Mesendoderm (in vitro differentiated cells): ENCODE measurements around the gene IPCEF1.
"Not testable (repeated sequence)": the region's sequence is repeated elsewhere in the genome, so short reads cannot be mapped to it uniquely, and the experiment has no call there.

ENCODE experiments used
- DNase-seq: peaks from one replicate; pipeline ENCODE4 v3.0.0; 2013
- H2AK5ac ChIP-seq: 2 replicates; pipeline ENCODE4 v1.6.1; 2013; ENCODE audit warnings: low read length, inconsistent platforms
- H2BK120ac ChIP-seq: 2 replicates; pipeline ENCODE4 v1.6.1; 2013; ENCODE audit warnings: low read depth, mild to moderate bottlenecking, low read length, moderate library complexity, mixed read lengths
- H2BK15ac ChIP-seq: replicated peaks from 2 replicates; pipeline ENCODE4 v1.6.1; 2013; ENCODE audit warnings: low read depth, mild to moderate bottlenecking, moderate library complexity
- H2BK5ac ChIP-seq: 2 replicates; pipeline ENCODE4 v1.6.1; 2013; ENCODE audit warnings: low read length, inconsistent platforms
- H3K18ac ChIP-seq: 2 replicates; pipeline ENCODE4 v1.6.1; 2013; ENCODE audit warnings: mild to moderate bottlenecking, low read length, mixed read lengths
- H3K23ac ChIP-seq: one replicate; pipeline ENCODE4 v1.6.1; 2013; ENCODE audit warnings: low read length
- H3K27ac ChIP-seq: 2 replicates; pipeline ENCODE4 v1.5.1; 2013; ENCODE audit warnings: low read depth, mild to moderate bottlenecking, inconsistent platforms, low read length, moderate library complexity
- H3K27me3 ChIP-seq: 2 replicates; pipeline ENCODE4 v1.6.1; 2013; ENCODE audit warnings: low read length, control low read depth, mild to moderate bottlenecking, inconsistent platforms; ENCODE audit not compliant: insufficient read depth, poor library complexity
- H3K36me3 ChIP-seq: 2 replicates; pipeline ENCODE4 v1.6.1; 2013; ENCODE audit warnings: low read length, inconsistent platforms; ENCODE audit not compliant: control insufficient read depth, insufficient read depth
- H3K4ac ChIP-seq: one replicate; pipeline ENCODE4 v1.6.1; 2013; ENCODE audit warnings: low read depth, mild to moderate bottlenecking, low read length, moderate library complexity
- H3K4me1 ChIP-seq: 2 replicates; pipeline ENCODE4 v1.6.1; 2013; ENCODE audit warnings: low read depth, low read length, inconsistent platforms; ENCODE audit not compliant: control insufficient read depth
- H3K4me2 ChIP-seq: 2 replicates; pipeline ENCODE4 v1.6.1; 2013; ENCODE audit warnings: low read length
- H3K4me3 ChIP-seq: 2 replicates; pipeline ENCODE4 v1.5.1; 2013; ENCODE audit warnings: mild to moderate bottlenecking, low read length
- H3K56ac ChIP-seq: one replicate; pipeline ENCODE4 v1.6.1; 2013; ENCODE audit warnings: low read length
- H3K79me1 ChIP-seq: 2 replicates; pipeline ENCODE4 v1.6.1; 2013; ENCODE audit warnings: low read length, inconsistent platforms
- H3K79me2 ChIP-seq: 2 replicates; pipeline ENCODE4 v1.6.1; 2013; ENCODE audit warnings: mild to moderate bottlenecking, low read length; ENCODE audit not compliant: control insufficient read depth, insufficient read depth
- H3K9ac ChIP-seq: 2 replicates; pipeline ENCODE4 v1.6.1; 2013; ENCODE audit warnings: low read length, inconsistent platforms
- H4K5ac ChIP-seq: one replicate; pipeline ENCODE4 v1.6.1; 2013; ENCODE audit warnings: low read length
- H4K8ac ChIP-seq: one replicate; pipeline ENCODE4 v1.6.1; 2013; ENCODE audit warnings: low read depth, mild to moderate bottlenecking, control low read depth, low read length, moderate library complexity
- WGBS: extraction: QIAGEN DNeasy Blood & Tissue Kit; methylation state at CpG from one replicate; pipeline ENCODE4 v1.1.7; 2013; ENCODE audit warnings: low lambda C conversion rate, missing lambda C conversion rate; ENCODE audit not compliant: insufficient coverage; ENCODE audit errors: extremely low coverage; 5-methylcytosine and 5-hydroxymethylcytosine counted together

The IPCEF1 gene

DNA sequence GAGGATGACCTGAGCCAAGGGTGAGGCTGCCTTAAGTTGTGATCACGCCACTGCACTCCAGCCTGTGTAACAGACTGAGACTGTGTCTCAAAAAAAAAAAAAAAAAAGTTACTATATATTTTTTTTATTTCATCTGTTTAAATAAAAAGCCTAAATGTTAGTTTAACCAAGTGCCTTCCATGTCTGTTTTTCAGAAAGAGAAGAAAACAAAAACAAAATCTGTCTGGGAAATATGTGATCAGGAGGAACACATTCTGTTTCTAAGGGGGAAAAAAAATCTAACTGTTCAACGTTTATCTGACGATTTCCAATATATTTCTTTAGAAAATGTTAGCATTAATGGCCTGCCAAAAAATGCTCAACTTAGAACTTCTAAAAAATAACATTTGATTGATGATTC is 147.0 kb downstream of the IPCEF1 start:
- no CpG with 5 or more reads among the region's 3 CpGs for WGBS
- Histone ChIP-seq H3K18ac (no peak overlapping the region), H4K5ac (no peak overlapping the region), H3K79me2 (no peaks in the 10 kb centered on the region), H3K79me1 (no peaks in the 10 kb centered on the region), H2BK120ac (no peak overlapping the region), H3K4me2 (no peak overlapping the region), H3K27ac (no peak overlapping the region), H3K27me3 (no peaks in the 10 kb centered on the region), H3K36me3 (no peaks in the 10 kb centered on the region), H3K56ac (no peak overlapping the region), H3K4ac (no peak overlapping the region), H3K23ac (no peak overlapping the region), H2AK5ac (no peak overlapping the region), H4K8ac (no peak overlapping the region), H2BK15ac (no peak overlapping the region), H2BK5ac (no peak overlapping the region), H3K4me1 (no peaks in the 10 kb centered on the region), H3K4me3 (no peak overlapping the region), H3K9ac (no peak overlapping the region)
- DNase-seq, result no peak

DNA sequence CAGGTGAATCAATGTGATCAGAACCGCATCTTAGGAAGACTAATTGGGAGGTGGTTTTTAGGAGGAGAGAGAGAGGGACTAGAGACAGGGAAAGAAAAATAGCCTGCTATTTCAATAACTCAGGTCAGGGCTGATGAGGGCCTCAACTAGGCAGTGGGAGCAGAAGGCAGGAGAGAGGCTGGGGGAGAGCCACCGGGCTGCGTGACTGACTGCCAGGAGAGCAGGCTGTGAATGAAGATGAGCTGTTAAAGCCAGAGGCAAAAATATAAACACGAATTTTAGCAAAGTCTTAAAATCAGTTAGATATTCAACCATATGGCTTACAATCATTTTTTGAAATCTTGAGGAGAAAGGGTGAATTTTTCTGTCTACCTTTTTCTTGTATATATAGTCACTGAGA is 149.6 kb downstream of the IPCEF1 start:
- WGBS, result no CpG with 5 or more reads among the region's 4 CpGs
- Histone ChIP-seq H3K18ac (no peak overlapping the region), H3K23ac (no peak overlapping the region), H4K8ac (no peak overlapping the region), H2BK15ac (no peak overlapping the region), H3K4me1 (no peaks in the 10 kb centered on the region), H3K56ac (no peak overlapping the region), H3K9ac (no peak overlapping the region), H3K27me3 (no peaks in the 10 kb centered on the region), H4K5ac (no peak overlapping the region), H2BK120ac (no peak overlapping the region), H3K4ac (no peak overlapping the region), H3K4me2 (no peak overlapping the region), H2AK5ac (no peak overlapping the region), H3K79me1 (no peaks in the 10 kb centered on the region), H3K36me3 (no peaks in the 10 kb centered on the region), H3K27ac (no peak overlapping the region), H3K79me2 (no peaks in the 10 kb centered on the region), H2BK5ac (no peak overlapping the region), H3K4me3 (no peak overlapping the region)
- no peak for DNase-seq

DNA sequence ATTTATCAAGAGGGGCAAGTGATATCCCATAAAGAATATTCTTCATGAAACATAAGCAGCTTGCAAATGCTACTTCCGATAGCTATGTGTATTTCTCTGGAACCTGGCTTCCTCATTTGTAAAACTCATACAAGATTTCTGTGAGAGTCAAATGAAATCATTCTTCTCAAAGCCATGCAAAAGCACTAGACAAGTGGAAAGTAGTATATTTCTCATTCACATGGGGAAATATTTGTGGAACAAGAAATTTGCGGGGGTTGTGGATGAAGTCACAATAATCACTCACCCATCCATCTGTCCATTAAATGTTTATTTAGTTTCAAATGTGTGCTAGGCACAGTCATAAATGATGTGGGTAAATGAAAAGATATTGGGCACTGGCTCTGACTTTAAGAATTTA is 150.5 kb downstream of the IPCEF1 start:
- Histone ChIP-seq H3K79me1 (no peaks in the 10 kb centered on the region), H3K23ac (no peak overlapping the region), H3K4me2 (no peak overlapping the region), H3K9ac (no peak overlapping the region), H2BK120ac (no peak overlapping the region), H2AK5ac (no peak overlapping the region), H3K56ac (no peak overlapping the region), H3K4me1 (no peaks in the 10 kb centered on the region), H3K27ac (no peak overlapping the region), H2BK15ac (no peak overlapping the region), H3K4ac (no peak overlapping the region), H4K8ac (no peak overlapping the region), H2BK5ac (no peak overlapping the region), H3K79me2 (no peaks in the 10 kb centered on the region), H3K27me3 (no peaks in the 10 kb centered on the region), H4K5ac (no peak overlapping the region), H3K18ac (no peak overlapping the region), H3K4me3 (no peak overlapping the region), H3K36me3 (no peaks in the 10 kb centered on the region)
- no peak for DNase-seq
- no CpG with 5 or more reads among the region's 2 CpGs for WGBS

DNA sequence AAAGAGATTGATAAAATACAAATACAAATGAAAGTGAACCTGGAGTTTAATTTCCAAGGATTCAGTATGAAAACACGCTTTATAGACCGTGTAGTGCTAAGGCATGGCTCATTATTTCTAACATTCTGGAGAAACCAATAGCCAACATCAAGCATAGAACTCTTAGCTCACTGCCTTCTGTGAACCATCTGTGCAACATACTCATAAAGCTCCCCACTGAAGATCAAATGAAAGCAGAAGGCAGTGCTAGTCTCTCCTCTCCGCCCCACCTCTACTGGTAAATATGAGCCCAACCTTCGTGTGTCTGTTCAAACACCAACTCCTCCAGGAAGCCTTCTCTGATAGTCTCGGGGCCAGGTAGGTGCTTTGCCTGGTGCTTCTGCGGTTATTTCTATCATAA is 153.6 kb downstream of the IPCEF1 start:
- Histone ChIP-seq H3K9ac (no peak overlapping the region), H3K36me3 (no peaks in the 10 kb centered on the region), H3K56ac (no peak overlapping the region), H3K27me3 (no peaks in the 10 kb centered on the region), H3K4me2 (no peak overlapping the region), H3K18ac (no peak overlapping the region), H2AK5ac (no peak overlapping the region), H3K23ac (no peak overlapping the region), H2BK120ac (no peak overlapping the region), H2BK5ac (no peak overlapping the region), H4K8ac (no peak overlapping the region), H3K4ac (no peak overlapping the region), H3K79me2 (no peaks in the 10 kb centered on the region), H3K27ac (no peak overlapping the region), H3K79me1 (no peaks in the 10 kb centered on the region), H3K4me3 (no peak overlapping the region), H4K5ac (no peak overlapping the region), H2BK15ac (no peak overlapping the region), H3K4me1 (no peaks in the 10 kb centered on the region)
- no peak for DNase-seq
- WGBS, result no CpG with 5 or more reads among the region's 6 CpGs

DNA sequence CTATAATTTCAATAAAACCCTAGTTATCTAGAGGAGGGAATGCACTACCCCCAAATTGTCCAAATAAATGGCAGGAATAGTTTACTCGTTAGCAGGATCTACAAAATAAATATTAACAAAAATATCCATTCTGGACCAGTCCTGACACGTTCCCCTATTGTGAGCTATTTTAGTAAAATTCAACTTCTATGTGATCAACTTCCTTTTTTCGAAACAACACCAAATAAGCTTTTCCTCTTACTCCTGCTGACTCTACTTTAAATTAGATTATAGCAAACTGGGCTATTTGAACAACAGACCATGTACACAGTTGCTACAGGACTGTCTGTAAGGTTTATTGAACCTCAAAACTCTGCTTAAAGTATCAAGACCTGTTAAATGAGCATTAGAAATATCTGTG is 154.3 kb downstream of the IPCEF1 start:
- Histone ChIP-seq H3K79me2 (no peaks in the 10 kb centered on the region), H2BK5ac (no peak overlapping the region), H3K36me3 (no peaks in the 10 kb centered on the region), H3K18ac (no peak overlapping the region), H3K56ac (no peak overlapping the region), H2AK5ac (no peak overlapping the region), H3K27ac (no peak overlapping the region), H3K4me2 (no peak overlapping the region), H3K9ac (no peak overlapping the region), H4K8ac (no peak overlapping the region), H2BK120ac (no peak overlapping the region), H3K23ac (no peak overlapping the region), H3K79me1 (no peaks in the 10 kb centered on the region), H2BK15ac (no peak overlapping the region), H3K4ac (no peak overlapping the region), H3K4me1 (no peaks in the 10 kb centered on the region), H3K4me3 (no peak overlapping the region), H4K5ac (no peak overlapping the region), H3K27me3 (no peaks in the 10 kb centered on the region)
- no peak for DNase-seq
- WGBS, result no CpG with 5 or more reads among the region's 3 CpGs

- H3K4me1 ChIP-seq, H2AK5ac ChIP-seq, H3K36me3 ChIP-seq, H3K4ac ChIP-seq, H3K23ac ChIP-seq, H4K5ac ChIP-seq, H2BK15ac ChIP-seq, H4K8ac ChIP-seq, H3K18ac ChIP-seq, H3K27me3 ChIP-seq, H3K79me1 ChIP-seq, DNase-seq, H3K27ac ChIP-seq, H3K4me2 ChIP-seq, H3K79me2 ChIP-seq, H2BK5ac ChIP-seq, H3K4me3 ChIP-seq, H3K56ac ChIP-seq, H2BK120ac ChIP-seq, H3K9ac ChIP-seq: not testable (repeated sequence)
- WGBS, result no CpG with 5 or more reads among the region's 4 CpGs
Observed at GRCh38 chr6:154201688-154202087, 154.9 kb downstream of the IPCEF1 start.
